ENCODE results near the gene NPEPL1.

Gene NPEPL1

GRCh38 chr20:58701431-58702160, 9.0 kb downstream of the NPEPL1 start:
- no peak for DNase-seq (ENCODE audit: low spot score)

GRCh38 chr20:58702161-58702510, 9.5 kb downstream of the NPEPL1 start:
- no peak for DNase-seq (ENCODE audit: low spot score)

GRCh38 chr20:58702859-58703648, 10.5 kb downstream of the NPEPL1 start:
- DNase-seq (ENCODE audit: low spot score): no peak

GRCh38 chr20:58703765-58704371, 11.3 kb downstream of the NPEPL1 start:
- no peak for DNase-seq (ENCODE audit: low spot score)

- no peak for DNase-seq (ENCODE audit: low spot score)
Observed at GRCh38 chr20:58705208-58705926, 12.8 kb downstream of the NPEPL1 start.

GRCh38 chr20:58706150-58706892, 13.7 kb downstream of the NPEPL1 start:
- DNase-seq (ENCODE audit: low spot score): no peak

GRCh38 chr20:58706975-58707681, 14.5 kb downstream of the NPEPL1 start:
- DNase-seq (ENCODE audit: low spot score): no peak

GRCh38 chr20:58707770-58708169, 15.2 kb downstream of the NPEPL1 start:
- DNase-seq (ENCODE audit: low spot score): no peak

- DNase-seq (ENCODE audit: low spot score): no peak
Observed at GRCh38 chr20:58708246-58708931, 15.8 kb downstream of the NPEPL1 start.

- no peak for DNase-seq (ENCODE audit: low spot score)
Observed at GRCh38 chr20:58709013-58709702, 16.6 kb downstream of the NPEPL1 start.

- DNase-seq (ENCODE audit: low spot score): no peak
Observed at GRCh38 chr20:58709703-58710039, 17.1 kb downstream of the NPEPL1 start.

GRCh38 chr20:58710481-58711265, 18.1 kb downstream of the NPEPL1 start:
- DNase-seq (ENCODE audit: low spot score): no peak

- no peak for DNase-seq (ENCODE audit: low spot score)
Observed at GRCh38 chr20:58711266-58712051, 18.9 kb downstream of the NPEPL1 start.

GRCh38 chr20:58712151-58712791, 19.7 kb downstream of the NPEPL1 start:
- no peak for DNase-seq (ENCODE audit: low spot score)

GRCh38 chr20:58712806-58713731, 20.5 kb downstream of the NPEPL1 start:
- no peak for DNase-seq (ENCODE audit: low spot score)

GRCh38 chr20:58713801-58714339, 21.3 kb downstream of the NPEPL1 start:
- no peak for DNase-seq (ENCODE audit: low spot score)
